Fibroblast of pulmonary artery (primary cell): ENCODE measurements around the gene PRAC2.

Source experiments
- DNase-seq: peaks from one replicate; pipeline ENCODE4 v3.0.0-alpha.2; 2010; ENCODE audit warnings: low read depth
- H3K4me3 ChIP-seq: replicated peaks from 2 replicates; pipeline ENCODE4 v1.5.1; 2011; ENCODE audit warnings: low read depth, mild to moderate bottlenecking, control low read depth, low read length, moderate library complexity
- TF ChIP-seq, protein P1 (sequence below): IDR thresholded peaks from 2 replicates; pipeline ENCODE4 v1.5.1; 2011; ENCODE audit warnings: mild to moderate bottlenecking, control low read depth, low read length, inconsistent platforms; ENCODE audit errors: missing control alignments

PRAC2 gene

DNA sequence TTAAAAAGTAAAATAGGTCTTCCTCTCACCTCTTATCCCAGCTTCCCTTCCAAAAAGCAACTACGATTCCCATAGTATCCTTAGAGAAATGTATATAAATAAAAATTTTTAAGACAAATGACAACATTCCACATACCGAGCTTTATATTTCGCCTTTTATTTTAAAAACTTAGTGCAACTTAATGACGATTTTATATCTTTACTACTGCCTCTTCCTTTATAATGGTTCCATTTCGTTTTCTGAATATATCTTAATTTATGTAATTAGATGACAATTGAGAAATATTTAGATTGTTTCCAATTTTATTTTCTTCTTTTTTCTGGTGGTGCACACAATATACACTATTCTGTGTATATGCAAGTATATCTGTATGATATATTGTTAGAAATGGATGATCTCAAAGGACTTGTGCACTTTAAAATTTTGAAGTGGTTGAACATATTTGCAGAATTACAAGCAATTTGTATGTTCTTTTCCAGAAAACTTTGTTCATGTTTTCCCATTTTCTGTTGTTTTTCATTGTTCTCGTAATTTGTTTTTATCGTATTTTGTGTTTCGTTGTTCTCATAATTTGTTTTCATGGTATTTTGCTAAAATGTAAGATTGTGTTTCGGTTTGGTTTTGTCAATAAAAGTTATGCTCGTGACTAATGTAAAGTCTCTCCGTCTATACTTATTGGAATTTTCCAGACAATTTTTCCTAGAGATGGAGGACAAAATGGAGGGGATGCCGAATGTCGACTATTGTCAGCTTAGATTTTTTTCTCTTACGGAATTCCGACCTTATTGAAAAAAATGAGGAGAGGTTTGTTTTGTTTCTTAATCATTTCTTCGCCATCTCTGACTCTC lies 26.0 kb downstream of the PRAC2 start:
- no peak for DNase-seq
- TF ChIP-seq, protein P1, sequence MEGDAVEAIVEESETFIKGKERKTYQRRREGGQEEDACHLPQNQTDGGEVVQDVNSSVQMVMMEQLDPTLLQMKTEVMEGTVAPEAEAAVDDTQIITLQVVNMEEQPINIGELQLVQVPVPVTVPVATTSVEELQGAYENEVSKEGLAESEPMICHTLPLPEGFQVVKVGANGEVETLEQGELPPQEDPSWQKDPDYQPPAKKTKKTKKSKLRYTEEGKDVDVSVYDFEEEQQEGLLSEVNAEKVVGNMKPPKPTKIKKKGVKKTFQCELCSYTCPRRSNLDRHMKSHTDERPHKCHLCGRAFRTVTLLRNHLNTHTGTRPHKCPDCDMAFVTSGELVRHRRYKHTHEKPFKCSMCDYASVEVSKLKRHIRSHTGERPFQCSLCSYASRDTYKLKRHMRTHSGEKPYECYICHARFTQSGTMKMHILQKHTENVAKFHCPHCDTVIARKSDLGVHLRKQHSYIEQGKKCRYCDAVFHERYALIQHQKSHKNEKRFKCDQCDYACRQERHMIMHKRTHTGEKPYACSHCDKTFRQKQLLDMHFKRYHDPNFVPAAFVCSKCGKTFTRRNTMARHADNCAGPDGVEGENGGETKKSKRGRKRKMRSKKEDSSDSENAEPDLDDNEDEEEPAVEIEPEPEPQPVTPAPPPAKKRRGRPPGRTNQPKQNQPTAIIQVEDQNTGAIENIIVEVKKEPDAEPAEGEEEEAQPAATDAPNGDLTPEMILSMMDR: no peak
- H3K4me3 ChIP-seq: no peak overlapping the region

DNA sequence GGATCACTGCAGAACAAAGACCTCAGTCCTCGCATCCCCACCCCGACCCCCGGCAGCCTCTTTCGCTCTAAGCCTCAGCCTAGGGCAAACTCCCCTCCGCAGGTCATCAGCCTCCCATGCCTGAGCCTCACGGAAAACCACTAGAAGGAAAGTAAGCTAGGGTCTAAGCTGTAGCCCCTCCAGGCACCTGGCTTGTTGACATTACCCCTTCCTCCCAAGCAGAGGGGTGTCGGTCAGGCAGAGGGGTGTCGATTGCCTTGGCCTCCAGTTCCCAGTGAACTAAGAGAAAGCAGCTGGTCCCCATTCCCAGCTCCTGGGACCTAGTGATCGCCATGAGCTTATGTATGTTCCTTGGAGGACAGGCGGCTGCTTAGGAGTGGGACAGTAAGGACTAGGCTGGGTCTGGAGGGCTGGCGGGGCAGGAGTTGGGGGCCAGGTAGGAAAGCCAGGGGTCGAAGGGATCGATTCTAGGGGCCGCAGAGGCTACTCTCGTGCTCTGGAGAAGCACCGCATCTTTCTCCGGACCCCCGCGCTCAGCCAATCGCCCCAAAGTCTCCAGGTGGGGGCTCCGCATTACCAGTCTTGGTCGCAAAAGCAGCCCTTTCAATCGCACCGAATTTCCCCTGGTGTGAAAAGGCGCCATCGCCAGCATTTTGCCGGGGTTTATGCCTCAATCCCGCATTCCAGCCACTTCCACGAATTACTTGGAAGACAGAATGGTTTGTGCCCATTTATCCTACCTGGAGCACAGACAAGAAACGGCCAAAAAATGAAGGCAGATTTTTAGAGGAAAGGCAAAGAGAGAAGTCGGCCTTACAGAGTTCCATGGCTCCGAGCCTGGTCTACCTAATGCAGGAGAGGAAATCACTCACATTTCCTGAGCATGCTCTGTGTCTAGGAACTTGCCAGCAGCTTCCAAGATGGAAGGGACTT lies 26.9 kb downstream of the PRAC2 start:
- TF ChIP-seq, protein P1: no peak
- H3K4me3 ChIP-seq: no peak overlapping the region
- no peak for DNase-seq

DNA sequence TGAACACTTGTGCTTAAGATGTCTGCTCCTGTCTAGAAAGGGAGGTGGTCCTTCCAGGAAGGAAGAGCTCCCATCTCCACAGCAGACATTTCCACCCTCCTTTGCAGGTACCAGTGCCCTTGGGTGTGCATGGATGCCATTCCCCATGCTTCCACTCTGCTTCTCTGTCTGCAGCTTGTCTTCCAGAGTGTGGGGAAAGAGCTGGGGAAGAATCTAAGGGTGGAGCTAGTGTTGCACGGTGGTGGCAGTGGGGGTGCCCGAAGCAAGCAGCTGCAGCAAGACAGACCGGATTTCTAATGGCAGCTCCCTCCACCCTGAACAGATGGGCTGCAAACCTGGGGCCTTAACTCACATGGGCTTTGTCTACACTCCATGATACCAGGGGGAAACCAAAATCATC lies 28.2 kb downstream of the PRAC2 start:
- TF ChIP-seq, protein P1: no peak
- H3K4me3 ChIP-seq: no peak overlapping the region
- no peak for DNase-seq

DNA sequence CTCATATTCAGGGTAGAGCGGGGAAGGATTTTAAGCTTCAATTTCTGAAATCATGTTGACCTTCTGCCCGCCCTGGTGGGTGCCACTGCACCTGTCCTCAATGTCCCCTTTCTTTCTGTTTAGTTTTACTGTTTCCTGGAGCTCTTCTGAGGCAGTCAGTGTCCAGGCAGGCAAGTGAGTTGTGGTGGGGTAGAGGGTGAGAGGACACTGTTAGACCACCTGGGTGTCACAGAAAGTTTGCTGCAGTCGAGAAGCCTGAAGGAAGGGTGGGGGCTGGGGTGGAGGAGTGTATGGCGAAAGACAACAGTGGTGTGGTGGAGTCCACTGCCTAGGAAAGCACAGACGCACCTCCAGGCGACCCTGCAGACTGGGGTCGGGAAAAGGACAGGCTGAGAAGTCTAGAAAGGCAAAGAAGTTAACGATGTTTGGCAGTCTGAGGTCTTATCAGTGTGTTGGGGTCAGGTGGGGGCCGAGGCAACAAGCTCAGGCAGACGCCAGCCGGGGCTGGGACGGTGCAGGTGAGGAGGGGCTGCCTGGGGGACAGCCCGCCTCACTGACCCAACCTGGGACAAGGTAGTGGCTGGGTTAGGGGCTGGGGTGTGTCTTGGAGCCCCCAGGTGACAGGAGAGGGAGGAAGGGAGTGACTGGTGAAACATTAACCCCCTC lies 28.9 kb downstream of the PRAC2 start:
- DNase-seq: no peak
- TF ChIP-seq, protein P1: no peak
- H3K4me3 ChIP-seq: no peak overlapping the region

DNA sequence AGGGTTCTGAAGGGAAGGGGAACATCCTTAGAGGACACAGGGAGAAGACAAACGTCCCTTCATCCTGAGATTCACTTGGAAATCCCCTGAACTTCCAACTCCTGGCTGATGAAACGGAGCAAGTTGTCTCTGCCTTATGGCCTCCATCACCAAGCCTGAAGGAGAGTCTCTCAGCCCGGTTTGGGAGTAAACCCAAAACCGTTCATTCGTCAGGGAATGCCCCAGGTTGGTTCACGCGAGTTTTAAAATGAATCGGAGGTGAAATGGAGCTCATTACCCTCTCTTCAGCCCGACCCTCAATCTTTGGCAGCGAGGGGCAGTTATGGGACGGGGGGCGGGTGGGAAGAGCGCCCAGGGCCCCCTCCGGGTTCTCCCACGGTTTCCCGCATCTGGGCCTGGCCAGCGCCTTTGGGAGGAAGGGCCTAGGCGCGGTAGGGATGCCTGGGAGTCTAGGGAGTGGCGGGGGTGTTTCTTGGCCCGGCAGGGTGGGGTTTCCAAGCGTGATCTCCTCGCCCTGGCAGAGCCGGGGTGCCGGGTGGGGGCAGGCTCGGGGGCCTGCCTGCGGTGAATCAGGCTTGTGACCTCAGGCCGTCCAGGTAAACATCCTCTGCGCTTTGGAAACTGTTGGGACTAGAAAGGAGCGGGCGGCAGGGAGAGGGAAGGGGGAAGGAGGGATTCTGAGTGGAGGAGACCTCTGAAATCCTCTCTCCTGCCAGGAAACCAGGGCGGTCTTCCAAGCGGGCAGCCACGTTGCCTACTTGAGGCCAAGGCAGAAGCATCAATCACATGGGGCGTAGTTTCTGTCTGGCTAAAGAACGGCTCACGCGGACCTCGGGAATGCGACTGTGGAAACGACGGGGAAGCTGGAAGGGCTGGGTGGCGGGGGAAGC lies 29.7 kb downstream of the PRAC2 start:
- no peak overlapping the region for H3K4me3 ChIP-seq
- no peak for DNase-seq
- TF ChIP-seq, protein P1: no peak
